Kidney (tissue), 14 donors: ENCODE measurements around the gene TAB2. TPM values are rescaled to one million over a fixed set of nuclear protein-coding genes. Genes with fewer than 3 reads are reported as not detected.

ENCODE experiments used
- DNase-seq, 5 donors: peaks; one replicate each; pipeline ENCODE4 v3.0.0-alpha.2; 2013 to 2020
- FAIRE-seq: peaks from 2 replicates; lab custom pipeline; 2012; peaks lifted over from hg19 to GRCh38; lab: Jason Lieb, UNC
- H3K27ac ChIP-seq, 2 donors: one replicate each; pipeline ENCODE4 v1.7.0; 2013; ENCODE audit warnings: low read depth in 2 of 2, low read length in 2 of 2, inconsistent platforms in 1 of 2
- H3K27me3 ChIP-seq: one replicate; pipeline ENCODE4 v1.7.1; 2013; ENCODE audit warnings: low read length, inconsistent platforms; ENCODE audit not compliant: control insufficient read depth, insufficient read depth
- H3K36me3 ChIP-seq, 3 donors: one replicate each; pipeline versions ENCODE4 v1.7.0 to v1.7.1; 2013; ENCODE audit warnings: low read length in 3 of 3, control low read depth in 1 of 3, inconsistent platforms in 1 of 3; ENCODE audit not compliant: insufficient read depth in 3 of 3, control insufficient read depth in 2 of 3
- H3K4me1 ChIP-seq, 3 donors: one replicate each; pipeline versions ENCODE4 v1.7.0 to v1.7.1; 2013; ENCODE audit warnings: low read length in 3 of 3, inconsistent platforms in 1 of 3, low read depth in 1 of 3; ENCODE audit not compliant: control insufficient read depth in 2 of 3, insufficient read depth in 2 of 3
- H3K4me3 ChIP-seq, 3 donors: one replicate each; pipeline versions ENCODE4 v1.7.0 to v1.8.1; 2013; ENCODE audit warnings: low read length in 3 of 3, control low read depth in 1 of 3, inconsistent platforms in 1 of 3
- H3K9ac ChIP-seq, 3 donors: one replicate each; pipeline versions ENCODE4 v1.7.0 to v1.7.1; 2013; ENCODE audit warnings: low read length in 3 of 3, control low read depth in 1 of 3, inconsistent platforms in 1 of 3
- H3K9me3 ChIP-seq, 3 donors: one replicate each; pipeline versions ENCODE4 v1.7.0 to v1.7.1; 2013; ENCODE audit warnings: low read length in 3 of 3, control low read depth in 1 of 3, inconsistent platforms in 1 of 3; ENCODE audit not compliant: control insufficient read depth in 2 of 3, insufficient read depth in 1 of 3
- CTCF ChIP-seq: IDR thresholded peaks from 3 replicates; pipeline ENCODE4 v1.5.1; 2012; ENCODE audit warnings: mild to moderate bottlenecking, moderate library complexity, borderline replicate concordance; ENCODE audit not compliant: insufficient read depth; ENCODE audit errors: extremely low read depth
- intact Hi-C: fragments of 100-400 bp; cut with DNase I; formaldehyde crosslinking; loops from one replicate; pipeline ENCODE4 v1.11.1; 2022
- polyA plus RNA-seq: library from polyadenylated mRNA; stranded (reverse); fragments of 350-450 nt; fragmentation: Illumina TruSeq; extraction: RNeasy Lipid Tissue Mini Kit (QIAGEN cat#74804); gene quantifications from one replicate; pipeline ENCODE4 v1.2.3, GENCODE V29; 2014; ENCODE audit warnings: low read depth, low replicate concordance; ENCODE audit not compliant: insufficient read depth
- total RNA-seq: library from RNA; stranded (reverse); fragmentation: NEBNext Ultra II Directional; extraction: Animal tissue kit (Norgen Biotek cat#: 25700); gene quantifications from one replicate; pipeline ENCODE4 v1.2.1, GENCODE V29; 2021
- donor health status: control.
- donor health status: control.
- donor health status: control.
- donor health status: control.
- donor health status: control.
- donor health status: DM: yes; HTN: yes; CAD: no.
- donor health status: Normal renal cell carcinoma (clear cell type).

The TAB2 gene
- total and polyA plus RNA-seq, 2 donors from 2014 or later: 23.2 to 50.1 TPM

GRCh38 chr6:149414009-149414408, 96.5 kb downstream of the TAB2 start:
- Histone ChIP-seq H3K27me3 (no peaks in the 10 kb centered on the region), H3K27ac (no peak overlapping the region), H3K9ac (no peak overlapping the region), H3K36me3 (peaks cover 0 to 5% (median 0%) of the 10 kb centered on the region in 3 donors), H3K4me1 (no peaks in the 10 kb centered on the region), H3K4me3 (no peak overlapping the region), H3K9me3 (no peaks in the 10 kb centered on the region)
- FAIRE-seq (no peak), DNase-seq (no peak)
- no peak for TF ChIP-seq CTCF
- intact Hi-C loops: no loop called here

GRCh38 chr6:149414821-149415220, 97.3 kb downstream of the TAB2 start:
- TF ChIP-seq CTCF: no peak
- intact Hi-C loops: no loop called here
- H3K4me3 ChIP-seq: no peak overlapping the region
- H3K27ac ChIP-seq: no peak overlapping the region
- DNase-seq: no peak
- H3K4me1 ChIP-seq: no peaks in the 10 kb centered on the region
- FAIRE-seq: no peak
- H3K36me3 ChIP-seq: peaks cover 0 to 3% (median 0%) of the 10 kb centered on the region in 3 donors
- no peaks in the 10 kb centered on the region for H3K9me3 ChIP-seq
- H3K27me3 ChIP-seq: no peaks in the 10 kb centered on the region
- H3K9ac ChIP-seq: no peak overlapping the region

DNA sequence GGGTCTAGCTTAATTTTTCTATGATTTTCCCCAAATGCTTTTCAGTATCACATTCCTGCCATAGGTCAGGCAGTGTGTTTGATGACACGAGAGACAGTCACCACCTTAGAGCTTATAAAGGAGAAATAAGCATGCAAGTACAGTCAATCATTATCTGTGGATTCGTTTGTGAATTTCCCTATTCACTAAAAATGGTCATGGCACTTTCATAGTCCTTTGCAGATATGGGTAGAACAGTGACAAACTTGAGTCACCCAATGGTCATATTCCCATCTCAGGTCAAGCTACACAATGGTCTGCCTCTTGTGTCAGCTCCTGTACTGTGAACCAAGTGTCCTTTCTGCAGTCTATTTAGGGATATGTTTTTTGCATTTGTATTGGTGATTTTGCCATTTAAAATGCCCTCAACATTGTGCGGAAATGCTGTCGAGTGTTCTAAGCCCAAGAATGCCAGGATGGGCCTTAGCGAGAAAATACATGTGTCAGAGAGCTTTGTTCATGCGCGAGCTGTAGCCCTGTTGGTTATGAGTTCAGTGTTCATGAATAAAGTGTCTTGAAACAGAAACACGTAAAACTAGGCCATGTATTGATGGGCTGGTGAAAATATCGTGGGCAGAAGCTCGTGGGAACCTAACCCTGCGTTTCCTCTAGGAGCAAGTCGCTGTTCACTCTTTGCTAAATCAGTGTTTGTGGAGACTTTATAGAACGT, 102.3 kb downstream of the TAB2 start:
- Histone ChIP-seq H3K36me3 (no peaks in the 10 kb centered on the region), H3K9ac (no peak overlapping the region), H3K27ac (no peak overlapping the region), H3K27me3 (no peaks in the 10 kb centered on the region), H3K4me1 (peaks cover 0 to 4% (median 4%) of the 10 kb centered on the region in 3 donors), H3K4me3 (no peak overlapping the region), H3K9me3 (no peaks in the 10 kb centered on the region)
- DNase-seq: no peak
- no peak for FAIRE-seq
- intact Hi-C loops: loop anchor here (10.0 kb wide), 1 partner anchor 335 kb away; no protein-coding TSS in a partner anchor
- no peak for TF ChIP-seq CTCF

- Histone ChIP-seq H3K36me3 (no peaks in the 10 kb centered on the region), H3K27me3 (no peaks in the 10 kb centered on the region), H3K27ac (no peak overlapping the region), H3K4me1 (peaks cover 0 to 4% (median 4%) of the 10 kb centered on the region in 3 donors), H3K9me3 (no peaks in the 10 kb centered on the region), H3K9ac (no peak overlapping the region), H3K4me3 (no peak overlapping the region)
- FAIRE-seq (no peak), DNase-seq (no peak)
- intact Hi-C loops: loop anchor here (10.0 kb wide), 1 partner anchor 336 kb away; no protein-coding TSS in a partner anchor
- TF ChIP-seq CTCF: no peak
These were observed 103.6 kb downstream of the TAB2 start for GRCh38 chr6:149421132-149421531.
